Amniotic epithelial cell (primary cell): ENCODE measurements around the gene CHID1.

ENCODE experiments used
- DNase-seq: peaks from one replicate; pipeline ENCODE4 v3.0.0-alpha.2; 2010; ENCODE audit warnings: low read depth

Gene CHID1

GRCh38 chr11:834371-835316 is 76.0 kb downstream of the CHID1 start:
- peak; percentile 87 for DNase-seq

- no peak for DNase-seq
These were observed 76.7 kb downstream of the CHID1 start for GRCh38 chr11:833849-834311.

GRCh38 chr11:833114-833791 is 77.4 kb downstream of the CHID1 start:
- DNase-seq, result peak; percentile 41

GRCh38 chr11:832529-833113 is 78.0 kb downstream of the CHID1 start, which contains the start of gene CD151:
Gene CD151, plus strand, starts transcription at chr11:832952. Its CDS starts 3,118 bp downstream, at chr11:836070.
- peak; percentile 34 for DNase-seq

GRCh38 chr11:831961-832528 is 78.6 kb downstream of the CHID1 start:
- DNase-seq, result no peak

- DNase-seq, result no peak
These were observed 79.3 kb downstream of the CHID1 start for GRCh38 chr11:831118-831864.

- DNase-seq, result peak; percentile 66
These were observed 80.1 kb downstream of the CHID1 start for GRCh38 chr11:830295-831117.

GRCh38 chr11:829847-830294 is 80.7 kb downstream of the CHID1 start:
- no peak for DNase-seq

- no peak for DNase-seq
These were observed 81.3 kb downstream of the CHID1 start for GRCh38 chr11:829176-829846.

GRCh38 chr11:828506-829175 is 82.0 kb downstream of the CHID1 start:
- no peak for DNase-seq

- DNase-seq, result no peak
These were observed 82.8 kb downstream of the CHID1 start, which contains the start of gene CRACR2B for GRCh38 chr11:827897-828192. Gene CRACR2B, plus strand, starts transcription at chr11:827919. Its CDS starts 689 bp downstream, at chr11:828608.

- DNase-seq, result no peak
These were observed 83.3 kb downstream of the CHID1 start for GRCh38 chr11:827146-827896.

- DNase-seq, result no peak
These were observed 83.8 kb downstream of the CHID1 start for GRCh38 chr11:826836-827145.

- DNase-seq, result no peak
These were observed 84.4 kb downstream of the CHID1 start for GRCh38 chr11:826227-826621.

GRCh38 chr11:825366-826226 is 85.0 kb downstream of the CHID1 start:
- no peak for DNase-seq

- no peak for DNase-seq
These were observed 85.7 kb downstream of the CHID1 start for GRCh38 chr11:824942-825341.

- DNase-seq, result no peak
These were observed 86.2 kb downstream of the CHID1 start for GRCh38 chr11:824292-824880.
